Prostate gland (tissue), 2 donors: ENCODE data around the gene TAC4.

Experiments
- POLR2A ChIP-seq: fragments of 450-650 bp; IDR thresholded peaks from one replicate; pipeline ENCODE4 v1.6.1; 2016; ENCODE audit warnings: antibody characterized with exemption, mild to moderate bottlenecking
- POLR2AphosphoS5 ChIP-seq: sonication (generic); formaldehyde crosslinking; IDR thresholded peaks from one replicate; pipeline ENCODE4 v1.6.1; 2017; ENCODE audit warnings: antibody characterized with exemption
- TF ChIP-seq, protein P1 (sequence below), 4 experiments: fragments of 200-600 bp in 2 of 4; fragments of 450-650 bp in 2 of 4; sonication (generic) in 2 of 4; IDR thresholded peaks; 1 replicate in 3 of 4; 2 replicates in 1 of 4; pipeline ENCODE4 v1.5.1; 2016 to 2019; ENCODE audit warnings: antibody characterized with exemption in 4 of 4, mild to moderate bottlenecking in 2 of 4, moderate library complexity in 2 of 4

DNA sequence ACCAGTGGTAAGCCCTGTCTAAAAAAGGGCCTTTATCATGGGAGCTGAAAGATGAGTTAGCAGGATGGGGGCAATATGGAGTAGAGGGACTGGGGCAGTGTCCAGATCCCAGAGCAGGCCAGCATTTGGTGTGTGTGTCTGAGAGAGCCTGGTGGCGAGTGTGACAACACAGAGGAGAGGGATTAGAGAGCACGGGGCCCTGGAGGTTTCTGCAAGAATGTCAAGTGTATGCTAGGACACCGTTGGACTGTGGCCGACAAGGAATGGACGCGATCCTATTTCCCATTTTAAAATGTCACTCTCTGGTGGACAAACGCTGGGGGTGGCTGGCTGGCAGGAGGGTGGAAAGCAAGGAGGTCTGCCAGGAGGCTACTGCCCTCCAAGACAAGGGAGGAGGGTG is 12.4 kb downstream of the TAC4 start:
- TF ChIP-seq, protein P1, sequence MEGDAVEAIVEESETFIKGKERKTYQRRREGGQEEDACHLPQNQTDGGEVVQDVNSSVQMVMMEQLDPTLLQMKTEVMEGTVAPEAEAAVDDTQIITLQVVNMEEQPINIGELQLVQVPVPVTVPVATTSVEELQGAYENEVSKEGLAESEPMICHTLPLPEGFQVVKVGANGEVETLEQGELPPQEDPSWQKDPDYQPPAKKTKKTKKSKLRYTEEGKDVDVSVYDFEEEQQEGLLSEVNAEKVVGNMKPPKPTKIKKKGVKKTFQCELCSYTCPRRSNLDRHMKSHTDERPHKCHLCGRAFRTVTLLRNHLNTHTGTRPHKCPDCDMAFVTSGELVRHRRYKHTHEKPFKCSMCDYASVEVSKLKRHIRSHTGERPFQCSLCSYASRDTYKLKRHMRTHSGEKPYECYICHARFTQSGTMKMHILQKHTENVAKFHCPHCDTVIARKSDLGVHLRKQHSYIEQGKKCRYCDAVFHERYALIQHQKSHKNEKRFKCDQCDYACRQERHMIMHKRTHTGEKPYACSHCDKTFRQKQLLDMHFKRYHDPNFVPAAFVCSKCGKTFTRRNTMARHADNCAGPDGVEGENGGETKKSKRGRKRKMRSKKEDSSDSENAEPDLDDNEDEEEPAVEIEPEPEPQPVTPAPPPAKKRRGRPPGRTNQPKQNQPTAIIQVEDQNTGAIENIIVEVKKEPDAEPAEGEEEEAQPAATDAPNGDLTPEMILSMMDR (IDR thresholded peaks at IDR 0.05): no peak
- TF ChIP-seq POLR2AphosphoS5 (no peak), POLR2A (no peak)
